ENCODE results near the gene BRD3OS. TPM values are rescaled to one million over a fixed set of nuclear protein-coding genes. Genes with fewer than 3 reads are reported as not detected.
"Not testable (repeated sequence)": the region's sequence is repeated elsewhere in the genome, so short reads cannot be mapped to it uniquely, and the experiment has no call there.

The BRD3OS gene
- total RNA-seq, 3 donors from 2014 or later: 11.9 to 15.5 (median 13.9) TPM

DNA sequence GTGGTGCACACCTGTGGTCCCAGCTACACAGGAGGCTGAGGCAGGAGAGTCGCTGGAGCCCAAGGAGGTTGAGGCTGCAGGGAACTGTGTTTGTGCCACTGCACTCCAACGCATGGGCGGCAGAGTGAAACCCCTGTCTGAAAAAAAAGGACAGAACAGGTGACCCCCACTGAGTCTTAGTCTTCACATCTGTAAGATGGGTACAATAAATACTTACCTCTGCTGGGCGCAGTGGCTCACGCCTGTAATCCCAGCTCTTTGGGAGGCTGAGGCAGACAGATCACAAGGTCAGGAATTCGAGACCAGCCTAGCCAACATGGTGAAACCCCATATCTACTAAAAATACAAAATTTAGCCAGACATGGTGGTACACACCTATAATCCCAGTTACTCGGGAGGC lies 47.4 kb downstream of the BRD3OS start:
- not testable (repeated sequence) for DNase-seq; ATAC-seq; H3K4me1 Mint-ChIP-seq (ENCODE audit: low read depth); H3K36me3 Mint-ChIP-seq (ENCODE audit: insufficient read depth); H3K4me3 Mint-ChIP-seq; H3K9me3 Mint-ChIP-seq
- peaks cover 19% of the 10 kb centered on the region for H3K27me3 Mint-ChIP-seq (ENCODE audit: low read depth)

GRCh38 chr9:134073500-134073899 lies 48.2 kb downstream of the BRD3OS start:
- H3K27me3 Mint-ChIP-seq (ENCODE audit: low read depth): peaks cover 19% of the 10 kb centered on the region
- no peak for DNase-seq
- H3K4me1 Mint-ChIP-seq (ENCODE audit: low read depth): peaks cover 5% of the 10 kb centered on the region
- H3K9me3 Mint-ChIP-seq: peaks cover 7% of the 10 kb centered on the region
- no peak for ATAC-seq
- no peak overlapping the region for H3K4me3 Mint-ChIP-seq
- H3K36me3 Mint-ChIP-seq (ENCODE audit: insufficient read depth): no peaks in the 10 kb centered on the region

GRCh38 chr9:134075689-134076088 lies 50.4 kb downstream of the BRD3OS start:
- H3K4me1 Mint-ChIP-seq (ENCODE audit: low read depth); H3K27me3 Mint-ChIP-seq (ENCODE audit: low read depth); H3K9me3 Mint-ChIP-seq; ATAC-seq; H3K36me3 Mint-ChIP-seq (ENCODE audit: insufficient read depth); H3K4me3 Mint-ChIP-seq; DNase-seq: not testable (repeated sequence)

GRCh38 chr9:134076644-134077043 lies 51.4 kb downstream of the BRD3OS start:
- ATAC-seq (no peak), DNase-seq (no peak)
- no peaks in the 10 kb centered on the region for H3K36me3 Mint-ChIP-seq (ENCODE audit: insufficient read depth)
- no peak overlapping the region for H3K4me3 Mint-ChIP-seq
- peaks cover 7% of the 10 kb centered on the region for H3K9me3 Mint-ChIP-seq
- H3K4me1 Mint-ChIP-seq (ENCODE audit: low read depth): no peaks in the 10 kb centered on the region
- peaks cover 13% of the 10 kb centered on the region for H3K27me3 Mint-ChIP-seq (ENCODE audit: low read depth)

Other genes with a start within 250 kb of the BRD3OS start
- gene VAV2, start 33.2 kb upstream of the BRD3OS start, total RNA-seq: 1 to 10 TPM; 2.7 to 3.7 (median 3.2) TPM
- 10 to 100 TPM; 29.3 to 38.2 (median 32.4) TPM for gene BRD3, start 42.5 kb downstream of the BRD3OS start, total RNA-seq
- gene WDR5, start 110.6 kb downstream of the BRD3OS start, total RNA-seq: 10 to 100 TPM; 67.7 to 84.6 (median 71.1) TPM
- 10 to 100 TPM; 35.6 to 48.6 (median 43.2) TPM for gene RNU6ATAC, start 139.1 kb downstream of the BRD3OS start, total RNA-seq

Measured in activated T-cell treated with anti-CD3 and anti-CD28 coated beads, Interleukin-2, amount 50 U/mL, for 4 hours (primary cell).